Stomach smooth muscle (tissue), 2 donors: ENCODE measurements around the gene TRIO.
A peak's percentile ranks its signal among the peaks of the same experiment; 100 is the strongest.

Experiments
- H3K27ac ChIP-seq: one replicate; pipeline ENCODE4 v1.7.0; 2013; ENCODE audit warnings: mild to moderate bottlenecking, low read length, inconsistent platforms
- H3K27me3 ChIP-seq, 2 donors: one replicate each; pipeline ENCODE4 v1.7.0; 2013; ENCODE audit warnings: low read length in 2 of 2; ENCODE audit not compliant: insufficient read depth in 2 of 2, control insufficient read depth in 1 of 2
- H3K36me3 ChIP-seq, 2 donors: one replicate each; pipeline ENCODE4 v1.7.0; 2013; ENCODE audit warnings: low read length in 2 of 2; ENCODE audit not compliant: control insufficient read depth in 2 of 2, insufficient read depth in 2 of 2
- H3K4me1 ChIP-seq: one replicate; pipeline ENCODE4 v1.7.0; 2013; ENCODE audit warnings: low read length; ENCODE audit not compliant: control insufficient read depth, insufficient read depth
- H3K4me3 ChIP-seq, 2 donors: one replicate each; pipeline ENCODE4 v1.7.0; 2013; ENCODE audit warnings: low read length in 2 of 2
- H3K9ac ChIP-seq, 2 donors: one replicate each; pipeline ENCODE4 v1.7.0; 2013; ENCODE audit warnings: low read length in 2 of 2, mild to moderate bottlenecking in 1 of 2
- H3K9me3 ChIP-seq, 2 donors: one replicate each; pipeline ENCODE4 v1.7.0; 2013; ENCODE audit warnings: low read length in 2 of 2; ENCODE audit not compliant: control insufficient read depth in 2 of 2
- donor health status: healthy.
- donor health status: Pancreatic carcinoma.

Gene TRIO

DNA sequence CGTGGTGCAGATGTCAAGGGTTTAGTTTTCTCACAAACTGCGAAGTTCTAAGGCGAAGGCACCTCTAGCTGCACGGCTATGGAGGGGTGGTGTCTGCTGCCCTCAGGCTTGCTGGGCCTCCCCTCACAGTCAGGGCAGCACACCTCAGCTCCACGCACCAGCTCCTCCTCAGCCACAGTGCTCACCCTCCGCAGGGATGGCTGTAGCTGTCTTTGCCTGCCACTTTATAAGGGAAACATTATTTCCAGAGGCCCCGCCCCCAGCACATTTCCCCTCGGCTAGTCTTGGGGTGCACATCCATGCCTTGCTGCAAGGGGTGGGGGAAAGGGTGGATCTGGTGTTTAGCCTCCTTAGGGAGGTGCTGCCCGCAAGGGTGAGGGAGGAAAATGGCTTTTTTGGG is 154.6 kb downstream of the TRIO start:
- Histone ChIP-seq H3K4me1 (peaks cover 13% of the 10 kb centered on the region), H3K4me3 (no peak overlapping the region), H3K27ac (no peak overlapping the region), H3K36me3 (peaks cover 17 to 30% of the 10 kb centered on the region in 2 donors), H3K27me3 (no peaks in the 10 kb centered on the region), H3K9me3 (no peaks in the 10 kb centered on the region), H3K9ac (peak overlapping the region in 1 of 2 donors; percentile 14)

DNA sequence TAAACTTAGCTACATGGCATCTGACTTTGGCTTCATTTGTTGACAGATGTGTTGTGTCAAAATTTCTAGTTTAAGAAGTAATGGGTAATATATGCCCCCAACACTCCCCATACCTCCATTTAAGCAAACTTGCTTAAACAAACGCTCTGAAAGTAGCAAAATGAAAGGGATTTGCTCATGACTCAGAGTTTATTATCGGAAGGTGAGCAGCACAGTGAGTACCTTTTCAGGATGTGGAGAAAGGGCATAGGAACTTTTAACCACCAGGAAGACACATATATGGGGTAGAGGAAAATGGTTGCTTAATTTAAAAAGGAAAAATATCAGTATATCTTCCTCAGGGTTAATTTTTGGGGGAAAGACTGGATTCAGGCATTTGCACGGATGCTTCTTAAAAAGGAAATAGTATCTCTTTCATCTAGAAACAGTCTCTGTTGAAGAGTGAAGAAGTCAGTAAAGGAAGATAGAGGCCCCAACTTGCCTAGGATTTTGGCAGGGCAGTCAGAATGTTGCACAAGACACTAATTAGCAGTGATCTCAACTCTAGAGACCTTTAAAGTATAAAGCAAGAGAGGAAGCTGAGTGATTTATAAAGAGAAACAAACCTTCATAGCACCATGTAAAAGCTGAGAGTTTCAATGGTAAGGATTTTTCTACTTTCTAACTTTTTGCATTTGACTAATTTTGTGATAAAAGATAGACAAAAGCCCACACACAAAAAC is 155.1 kb downstream of the TRIO start:
- Histone ChIP-seq H3K27ac (no peak overlapping the region), H3K27me3 (no peaks in the 10 kb centered on the region), H3K9ac (peak overlapping the region in 1 of 2 donors; percentile 14), H3K4me3 (no peak overlapping the region), H3K9me3 (no peaks in the 10 kb centered on the region), H3K36me3 (peaks cover 15 to 25% of the 10 kb centered on the region in 2 donors), H3K4me1 (peaks cover 13% of the 10 kb centered on the region)

DNA sequence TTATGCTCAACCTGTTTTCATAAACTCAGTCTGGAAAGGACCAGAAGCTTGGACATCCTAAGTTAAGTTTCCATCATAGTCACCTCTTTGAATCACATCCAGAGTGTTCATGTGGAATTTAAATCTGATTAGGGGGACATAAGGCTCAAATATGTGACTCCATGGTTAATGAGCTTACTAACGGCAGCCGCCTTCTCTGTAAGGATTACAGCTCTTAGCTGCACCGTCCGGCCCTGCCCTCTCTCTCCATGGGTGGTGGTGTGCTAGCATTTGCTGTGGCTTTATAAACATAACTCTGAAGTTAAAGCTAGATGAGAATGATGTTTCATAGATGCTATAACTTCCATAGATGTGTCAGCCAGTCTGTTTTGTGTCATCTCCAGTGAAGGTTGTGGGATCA is 156.5 kb downstream of the TRIO start:
- H3K9me3 ChIP-seq, result no peaks in the 10 kb centered on the region
- H3K36me3 ChIP-seq, result peaks cover 15 to 21% of the 10 kb centered on the region in 2 donors
- H3K4me3 ChIP-seq, result no peak overlapping the region
- H3K27ac ChIP-seq, result no peak overlapping the region
- H3K4me1 ChIP-seq, result peaks cover 16% of the 10 kb centered on the region
- no peak overlapping the region for H3K9ac ChIP-seq
- H3K27me3 ChIP-seq, result no peaks in the 10 kb centered on the region

DNA sequence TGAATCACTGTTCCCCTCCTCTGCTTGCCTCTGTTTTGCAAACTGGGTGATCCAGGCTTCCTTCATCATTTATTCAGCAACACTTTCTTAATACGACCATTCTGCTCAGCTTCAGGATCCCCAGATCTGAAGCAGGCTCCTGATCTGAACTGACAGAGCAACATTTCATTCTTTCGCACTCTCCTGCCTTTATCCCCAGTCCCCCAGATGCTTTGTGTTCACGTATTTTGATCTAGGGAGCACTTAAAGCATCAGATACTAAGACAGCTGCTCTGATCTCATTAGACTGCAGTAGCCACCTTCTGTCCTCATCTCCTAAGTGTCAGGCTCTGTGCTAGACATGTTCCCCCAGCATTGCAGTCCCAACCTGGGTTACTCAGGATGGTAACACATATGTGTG is 158.0 kb downstream of the TRIO start:
- no peaks in the 10 kb centered on the region for H3K9me3 ChIP-seq
- H3K4me1 ChIP-seq, result peaks cover 14% of the 10 kb centered on the region
- H3K27me3 ChIP-seq, result no peaks in the 10 kb centered on the region
- no peak overlapping the region for H3K27ac ChIP-seq
- H3K9ac ChIP-seq, result no peak overlapping the region
- H3K4me3 ChIP-seq, result no peak overlapping the region
- H3K36me3 ChIP-seq, result peaks cover 21 to 32% of the 10 kb centered on the region in 2 donors

DNA sequence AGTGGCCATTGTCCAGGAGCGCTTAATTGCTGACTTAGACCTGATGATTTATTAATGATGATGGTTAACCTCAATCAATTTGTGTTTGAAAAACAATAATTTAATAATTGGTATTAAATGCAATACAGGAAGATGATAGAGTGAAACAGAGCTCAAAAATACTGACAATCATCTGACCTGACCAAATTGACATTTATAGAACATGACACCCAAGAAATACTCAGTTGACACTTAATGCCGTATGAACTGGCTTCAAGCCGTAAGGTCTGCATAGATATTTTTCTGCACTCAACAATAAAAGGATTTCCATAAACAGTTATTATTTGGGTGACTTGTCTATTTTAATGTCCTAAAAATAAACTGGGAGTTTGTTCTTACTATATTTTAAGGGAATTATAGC is 159.2 kb downstream of the TRIO start:
- Histone ChIP-seq H3K9ac (no peak overlapping the region), H3K36me3 (peaks cover 23 to 32% of the 10 kb centered on the region in 2 donors), H3K4me1 (peaks cover 9% of the 10 kb centered on the region), H3K27ac (no peak overlapping the region), H3K27me3 (no peaks in the 10 kb centered on the region), H3K9me3 (no peaks in the 10 kb centered on the region), H3K4me3 (no peak overlapping the region)

DNA sequence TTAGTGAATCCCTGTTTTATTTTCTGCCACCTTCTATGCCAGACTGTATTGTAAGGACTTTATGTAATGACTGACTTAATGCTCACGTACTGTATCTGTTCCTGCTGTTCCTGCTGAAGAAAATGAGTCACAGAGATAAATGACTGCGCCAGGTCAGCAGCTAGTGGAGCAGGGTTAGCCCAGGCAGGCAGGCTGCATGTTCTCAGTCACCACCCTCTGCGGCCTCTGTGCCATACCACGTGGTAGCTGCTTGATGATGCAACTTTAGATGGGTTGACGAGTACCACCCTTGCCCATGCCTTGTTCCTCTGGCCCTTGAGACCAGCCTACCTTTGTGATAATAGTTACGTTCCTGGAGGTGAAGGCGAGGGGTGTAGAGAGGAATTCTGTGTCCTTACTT is 161.9 kb downstream of the TRIO start:
- H3K36me3 ChIP-seq, result peaks cover 30 to 33% of the 10 kb centered on the region in 2 donors

DNA sequence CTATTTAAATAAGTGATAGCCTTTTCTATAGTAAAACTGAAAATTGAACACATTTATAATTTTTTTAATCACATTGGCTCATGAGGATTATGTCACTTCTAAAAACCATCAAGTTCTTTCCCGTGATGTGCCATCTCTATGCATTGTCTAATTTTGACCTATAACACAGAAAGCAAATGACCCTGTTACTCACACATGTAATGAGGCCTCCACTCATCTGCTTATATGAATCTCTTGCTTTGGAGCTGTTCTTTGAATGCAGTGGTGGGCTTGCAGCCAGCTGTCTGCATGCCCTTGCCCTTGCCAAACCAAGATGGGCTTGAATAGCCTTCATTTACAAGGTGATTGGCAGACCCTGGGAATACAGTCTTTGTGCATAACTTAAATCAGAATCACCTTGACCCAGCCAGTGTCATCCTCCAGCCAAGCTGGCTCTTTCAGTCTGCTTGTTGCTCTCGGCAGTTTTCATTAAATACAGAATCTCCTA is 163.2 kb downstream of the TRIO start:
- Histone ChIP-seq H3K4me3 (no peak overlapping the region), H3K9ac (no peak overlapping the region), H3K9me3 (no peaks in the 10 kb centered on the region), H3K4me1 (peaks cover 8% of the 10 kb centered on the region), H3K36me3 (peaks cover 35 to 36% of the 10 kb centered on the region in 2 donors), H3K27me3 (no peaks in the 10 kb centered on the region), H3K27ac (no peak overlapping the region)

More for the DNA sequence above, 161.9 kb downstream of the TRIO start:
- Histone ChIP-seq H3K4me3 (no peak overlapping the region), H3K4me1 (peaks cover 6% of the 10 kb centered on the region), H3K9me3 (no peaks in the 10 kb centered on the region), H3K27ac (no peak overlapping the region), H3K9ac (no peak overlapping the region), H3K27me3 (no peaks in the 10 kb centered on the region)

DNA sequence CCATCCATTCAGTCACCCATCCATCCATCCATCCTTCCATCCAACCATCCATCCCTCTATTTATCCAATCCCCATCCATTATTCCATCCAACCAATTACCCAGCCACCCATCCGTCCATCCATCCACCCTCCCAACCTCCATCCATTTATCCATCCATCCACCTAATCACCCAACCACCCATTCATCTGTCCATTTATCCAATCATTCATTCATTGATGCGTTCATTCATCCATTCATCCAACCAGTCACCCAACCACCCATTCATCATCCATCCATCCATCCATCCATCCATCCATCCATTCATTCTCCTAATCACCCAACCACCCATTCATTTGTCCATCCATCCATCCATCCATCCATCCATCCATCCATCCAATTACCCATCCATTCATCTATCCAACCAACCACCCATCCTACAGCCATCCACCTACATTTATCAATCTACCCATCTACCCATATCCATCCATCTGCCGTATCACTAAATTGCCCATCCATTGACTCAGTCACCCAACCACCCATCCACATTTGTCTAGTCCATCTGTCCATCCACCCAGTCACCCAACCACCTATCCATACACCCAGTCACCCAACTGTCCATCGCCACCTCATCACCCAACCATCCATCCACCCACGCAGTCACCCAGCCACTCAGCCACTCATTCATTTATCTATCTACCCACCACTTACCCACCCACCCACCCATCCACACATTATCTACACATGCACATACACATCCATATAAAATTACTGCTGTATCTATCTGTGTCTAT is 165.4 kb downstream of the TRIO start:
- Histone ChIP-seq H3K4me1 (peaks cover 13% of the 10 kb centered on the region), H3K4me3 (no peak overlapping the region), H3K36me3 (peaks cover 38 to 43% of the 10 kb centered on the region in 2 donors), H3K27ac (no peak overlapping the region), H3K9me3 (no peaks in the 10 kb centered on the region), H3K9ac (no peak overlapping the region), H3K27me3 (no peaks in the 10 kb centered on the region)

DNA sequence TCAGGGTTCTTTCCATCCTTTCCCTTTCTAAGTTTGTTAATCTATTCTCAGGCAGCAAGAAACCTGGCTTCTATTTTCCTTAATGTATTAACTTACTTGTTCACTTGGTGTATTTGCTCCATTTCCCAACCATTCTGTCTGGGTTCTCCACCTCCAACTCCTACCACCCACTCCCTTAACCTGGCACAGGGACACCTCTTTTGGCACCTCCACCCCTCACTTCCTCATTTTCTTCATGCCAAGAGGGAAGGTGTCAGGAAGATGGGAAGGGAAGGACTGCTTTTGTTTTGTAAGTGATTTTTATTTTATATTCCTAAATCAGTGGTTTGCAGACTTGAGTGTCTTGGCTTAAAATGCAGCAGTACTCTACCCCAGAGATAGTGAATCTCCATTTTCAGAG is 166.1 kb downstream of the TRIO start:
- peaks cover 38 to 43% of the 10 kb centered on the region in 2 donors for H3K36me3 ChIP-seq
- no peak overlapping the region for H3K27ac ChIP-seq
- no peaks in the 10 kb centered on the region for H3K27me3 ChIP-seq
- no peak overlapping the region for H3K9ac ChIP-seq
- H3K4me3 ChIP-seq, result no peak overlapping the region
- H3K4me1 ChIP-seq, result peaks cover 14% of the 10 kb centered on the region
- H3K9me3 ChIP-seq, result no peaks in the 10 kb centered on the region

DNA sequence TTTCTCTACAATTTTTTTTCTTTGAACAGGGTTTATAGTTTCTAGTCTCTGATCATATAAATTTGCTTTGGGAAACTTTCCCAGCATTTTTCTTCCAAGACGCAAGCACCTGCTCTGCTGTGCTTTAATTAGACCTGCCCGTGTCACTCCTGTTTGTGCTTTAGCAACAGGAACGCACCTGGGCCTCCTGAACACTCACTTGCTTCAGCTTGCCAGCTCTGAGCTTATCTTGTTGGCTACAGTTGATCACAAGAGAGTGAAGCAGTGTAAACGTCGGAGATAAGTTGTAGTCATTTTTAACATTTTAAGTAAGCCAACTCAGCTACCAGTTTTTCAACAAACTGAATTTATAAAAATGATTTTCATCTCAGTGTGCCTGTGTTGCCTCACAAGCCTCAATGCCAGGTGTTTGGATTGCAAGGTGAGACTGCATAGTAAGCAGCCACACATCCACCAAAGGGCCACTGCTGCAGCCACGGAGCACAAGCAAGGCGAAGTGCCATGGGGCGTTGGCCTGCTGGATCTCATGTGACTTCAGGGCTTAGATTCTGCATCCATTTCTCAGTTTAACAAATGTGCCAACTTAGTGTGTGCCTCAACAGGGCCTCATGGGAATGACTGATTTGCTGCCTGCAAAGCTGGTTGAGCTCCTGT is 166.9 kb downstream of the TRIO start:
- Histone ChIP-seq H3K27ac (no peak overlapping the region), H3K9ac (no peak overlapping the region), H3K27me3 (no peaks in the 10 kb centered on the region), H3K4me1 (peaks cover 10% of the 10 kb centered on the region), H3K9me3 (no peaks in the 10 kb centered on the region), H3K36me3 (peaks cover 36 to 37% of the 10 kb centered on the region in 2 donors), H3K4me3 (no peak overlapping the region)
